Stimulated activated CD8-positive, alpha-beta memory T cell treated with anti-CD3 and anti-CD28 coated beads, Interleukin-7, amount 100 ng/mL, for 24 hours (primary cell): ENCODE data around the gene LRIG1.

ENCODE experiments used
- DNase-seq: peaks from one replicate; pipeline ENCODE4 v3.0.0-alpha.2; 2020; ENCODE audit warnings: low read depth

LRIG1 gene

GRCh38 chr3:66500576-66501482, at the start of gene LRIG1:
TSS of gene LRIG1 (minus strand) at chr3:66501022. CDS start at chr3:66500407, 615 bp downstream.
- DNase-seq = peak; percentile 97

GRCh38 chr3:66544619-66545429, 44.0 kb upstream of the LRIG1 start:
- DNase-seq = no peak

- DNase-seq = no peak
Observed at GRCh38 chr3:66542153-66542552, 41.3 kb upstream of the LRIG1 start.

- no peak for DNase-seq
Observed at GRCh38 chr3:66539466-66539989, 38.7 kb upstream of the LRIG1 start.

- DNase-seq = no peak
Observed at GRCh38 chr3:66538390-66538789, 37.6 kb upstream of the LRIG1 start.

GRCh38 chr3:66537735-66538134, 36.9 kb upstream of the LRIG1 start:
- DNase-seq = no peak

GRCh38 chr3:66536791-66537190, 36.0 kb upstream of the LRIG1 start:
- no peak for DNase-seq

- DNase-seq = no peak
Observed at GRCh38 chr3:66534304-66534845, 33.6 kb upstream of the LRIG1 start.

- DNase-seq = no peak
Observed at GRCh38 chr3:66532613-66533012, 31.8 kb upstream of the LRIG1 start.

GRCh38 chr3:66532160-66532587, 31.4 kb upstream of the LRIG1 start:
- no peak for DNase-seq

GRCh38 chr3:66531256-66531655, 30.4 kb upstream of the LRIG1 start:
- no peak for DNase-seq

GRCh38 chr3:66527246-66527645, 26.4 kb upstream of the LRIG1 start:
- no peak for DNase-seq

GRCh38 chr3:66525771-66526170, 24.9 kb upstream of the LRIG1 start:
- no peak for DNase-seq

GRCh38 chr3:66520724-66521123, 19.9 kb upstream of the LRIG1 start:
- DNase-seq = no peak

- DNase-seq = no peak
Observed at GRCh38 chr3:66518644-66519043, 17.8 kb upstream of the LRIG1 start.

GRCh38 chr3:66518126-66518525, 17.3 kb upstream of the LRIG1 start:
- no peak for DNase-seq

- no peak for DNase-seq
Observed at GRCh38 chr3:66517241-66517640, 16.4 kb upstream of the LRIG1 start.

- DNase-seq = no peak
Observed at GRCh38 chr3:66508461-66508860, 7.6 kb upstream of the LRIG1 start.

GRCh38 chr3:66507423-66508260, 6.8 kb upstream of the LRIG1 start:
- no peak for DNase-seq

- DNase-seq = no peak
Observed at GRCh38 chr3:66506154-66506553, 5.3 kb upstream of the LRIG1 start.

- no peak for DNase-seq
Observed at GRCh38 chr3:66504850-66505641, 4.2 kb upstream of the LRIG1 start.
